ENCODE measurements around the gene ACER3.
"Not testable (repeated sequence)": the region's sequence is repeated elsewhere in the genome, so short reads cannot be mapped to it uniquely, and the experiment has no call there.

Gene ACER3

GRCh38 chr11:76944225-76944624 is 83.5 kb downstream of the ACER3 start:
- DNase-seq = no peak

- DNase-seq = no peak
Observed at GRCh38 chr11:76946223-76946622, 85.5 kb downstream of the ACER3 start.

GRCh38 chr11:76947190-76947589 is 86.5 kb downstream of the ACER3 start:
- no peak for DNase-seq

GRCh38 chr11:76947800-76948199 is 87.1 kb downstream of the ACER3 start:
- DNase-seq = no peak

GRCh38 chr11:76955459-76956114 is 94.9 kb downstream of the ACER3 start:
- no peak for DNase-seq

GRCh38 chr11:76962583-76963416 is 102.1 kb downstream of the ACER3 start:
- no peak for DNase-seq

- not testable (repeated sequence) for DNase-seq
Observed at GRCh38 chr11:76963417-76964168, 102.9 kb downstream of the ACER3 start.

- DNase-seq = no peak
Observed at GRCh38 chr11:76972051-76972450, 111.3 kb downstream of the ACER3 start.

GRCh38 chr11:76974179-76974891 is 113.6 kb downstream of the ACER3 start:
- DNase-seq = no peak

- DNase-seq = no peak
Observed at GRCh38 chr11:76975513-76975912, 114.8 kb downstream of the ACER3 start.

GRCh38 chr11:76977791-76978190 is 117.1 kb downstream of the ACER3 start:
- DNase-seq = no peak

GRCh38 chr11:76978239-76978638 is 117.5 kb downstream of the ACER3 start:
- no peak for DNase-seq

- DNase-seq = no peak
Observed at GRCh38 chr11:76978818-76979217, 118.1 kb downstream of the ACER3 start.

GRCh38 chr11:76980196-76980595 is 119.5 kb downstream of the ACER3 start:
- no peak for DNase-seq

- DNase-seq = no peak
Observed at GRCh38 chr11:76984743-76985142, 124.0 kb downstream of the ACER3 start.

GRCh38 chr11:76987203-76987602 is 126.5 kb downstream of the ACER3 start:
- no peak for DNase-seq

GRCh38 chr11:76990628-76991027 is 129.9 kb downstream of the ACER3 start:
- no peak for DNase-seq

- DNase-seq = no peak
Observed at GRCh38 chr11:76995081-76995576, 134.4 kb downstream of the ACER3 start.

- DNase-seq = no peak
Observed at GRCh38 chr11:76997512-76997911, 136.8 kb downstream of the ACER3 start.

GRCh38 chr11:76999597-76999996 is 138.9 kb downstream of the ACER3 start:
- DNase-seq = no peak

- no peak for DNase-seq
Observed at GRCh38 chr11:77001613-77002012, 140.9 kb downstream of the ACER3 start.

- no peak for DNase-seq
Observed at GRCh38 chr11:77002776-77003175, 142.1 kb downstream of the ACER3 start.

- DNase-seq = no peak
Observed at GRCh38 chr11:77003963-77004362, 143.2 kb downstream of the ACER3 start.

All from NCI-H2029 (cell line).